GM18508 (cell line): ENCODE results near the gene USO1.
"Not testable (repeated sequence)": the region's sequence is repeated elsewhere in the genome, so short reads cannot be mapped to it uniquely, and the experiment has no call there.

Source experiments
- ATAC-seq: cut with Tn5 transposase; IDR thresholded peaks from one replicate; pipeline ENCODE4 v1.9.1; 2021; ENCODE audit warnings: moderate number of reproducible peaks; ENCODE audit not compliant: insufficient read depth, unreplicated experiment

The USO1 gene

DNA sequence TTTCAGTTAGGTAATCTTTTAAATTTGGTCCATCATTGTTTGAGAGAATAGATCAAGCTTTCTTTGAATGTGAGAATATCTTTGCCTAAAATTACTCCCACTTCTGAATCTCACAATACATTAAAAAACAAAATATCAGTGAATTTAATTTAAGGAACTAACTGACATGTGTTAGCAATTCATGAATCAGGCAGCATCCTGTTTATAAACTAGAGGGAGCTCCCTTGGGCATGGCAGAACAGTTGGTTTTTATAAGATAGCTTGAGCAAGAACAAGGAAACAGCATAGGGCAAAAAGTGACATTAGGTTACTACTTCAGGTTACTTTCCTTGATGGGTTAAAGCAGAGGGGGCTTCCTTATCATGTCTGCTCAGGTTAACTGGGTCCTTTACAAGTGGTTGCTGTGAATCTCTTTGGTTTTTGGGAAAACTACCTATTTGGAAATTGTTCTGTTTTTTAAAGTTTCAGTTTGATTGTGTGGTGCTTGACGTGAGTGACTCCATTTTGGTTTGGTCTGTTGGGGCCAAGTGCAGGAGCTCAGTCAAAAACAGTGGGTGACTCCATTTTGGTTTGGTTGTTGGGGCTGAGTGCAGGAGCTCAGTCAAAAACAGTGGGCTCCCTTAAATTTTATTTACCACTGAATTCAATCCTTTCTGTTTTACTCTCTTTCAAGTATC, 109.9 kb downstream of the USO1 start:
- no peak for ATAC-seq

DNA sequence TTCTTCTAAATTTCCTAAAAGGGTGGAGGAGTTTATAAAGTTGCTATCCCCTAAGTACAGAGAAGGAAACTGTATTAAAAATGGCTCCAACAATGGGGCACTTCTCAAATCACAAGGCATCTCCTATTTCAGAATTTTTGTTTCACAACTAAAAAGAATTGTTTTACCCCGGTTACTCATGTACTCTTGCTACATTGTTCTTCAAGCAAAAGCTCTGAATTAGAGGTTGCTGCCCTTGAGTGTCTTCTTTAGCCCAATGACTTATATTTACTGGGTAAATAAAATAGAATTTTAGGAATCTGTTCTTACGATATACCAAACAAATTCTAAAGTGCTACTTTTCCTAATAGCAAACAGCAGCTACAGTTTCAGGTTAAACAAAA, 110.4 kb downstream of the USO1 start:
- ATAC-seq: no peak

DNA sequence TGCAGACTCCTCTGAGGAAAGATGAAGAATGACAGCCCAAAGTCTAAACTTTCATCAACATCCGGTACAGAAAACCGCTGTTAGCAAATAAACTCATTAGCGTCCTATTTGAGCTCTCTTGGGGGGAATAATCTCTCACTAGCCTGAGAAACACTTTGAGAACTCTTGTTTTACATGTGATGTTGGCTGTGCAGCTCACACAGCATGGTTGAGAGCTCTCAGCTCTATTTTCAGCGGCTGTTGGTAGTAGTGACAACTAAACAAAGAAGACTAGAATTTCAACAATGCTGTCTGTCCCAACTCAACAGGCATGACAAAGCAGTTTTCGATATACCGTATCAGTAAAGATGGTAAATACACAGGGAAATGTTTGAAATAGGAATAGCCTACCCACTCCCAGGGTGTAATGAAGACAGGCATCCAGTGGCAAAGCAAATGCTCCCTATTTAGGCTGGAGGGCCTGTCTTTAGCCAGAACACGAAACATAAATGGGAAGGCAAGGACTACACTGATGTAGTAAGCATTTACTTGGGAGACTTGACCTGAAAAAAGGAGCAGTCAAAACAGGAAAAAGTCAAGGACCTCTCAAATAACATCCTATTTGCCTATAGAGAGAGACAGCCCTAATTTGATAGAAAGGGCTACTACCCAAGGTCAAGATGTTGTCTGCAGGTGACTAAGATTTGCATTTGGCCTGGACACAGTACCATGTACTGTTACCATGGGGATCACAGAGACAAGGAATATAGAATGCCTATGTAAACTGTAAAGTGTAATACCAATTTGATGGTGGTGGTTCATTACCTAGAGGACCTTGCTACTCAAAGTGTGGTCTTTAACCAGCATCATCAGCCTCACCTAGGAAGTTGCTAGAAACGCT, 117.5 kb downstream of the USO1 start:
- ATAC-seq: no peak

DNA sequence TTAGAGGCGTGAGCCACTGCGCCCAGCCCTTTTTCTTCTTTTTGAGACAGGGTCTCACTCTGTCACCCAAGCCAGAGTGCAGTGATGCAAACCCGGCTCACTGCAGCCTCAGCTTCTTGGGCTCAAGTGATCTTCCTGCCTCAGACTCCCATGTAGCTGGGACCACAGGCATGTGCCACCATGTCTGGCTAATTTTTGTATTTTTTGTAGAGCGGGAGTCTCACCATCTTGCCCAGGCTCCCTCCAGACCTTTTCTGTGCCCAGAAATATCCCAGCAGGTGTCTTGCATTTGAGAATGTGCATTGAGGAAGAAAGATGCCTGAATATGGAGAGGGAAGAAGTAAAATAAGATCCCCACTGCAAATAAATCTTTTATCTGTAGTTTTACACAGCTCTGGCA, 119.2 kb downstream of the USO1 start:
- ATAC-seq: no peak

GRCh38 chr4:75844151-75844662, 119.8 kb downstream of the USO1 start:
- no peak for ATAC-seq

DNA sequence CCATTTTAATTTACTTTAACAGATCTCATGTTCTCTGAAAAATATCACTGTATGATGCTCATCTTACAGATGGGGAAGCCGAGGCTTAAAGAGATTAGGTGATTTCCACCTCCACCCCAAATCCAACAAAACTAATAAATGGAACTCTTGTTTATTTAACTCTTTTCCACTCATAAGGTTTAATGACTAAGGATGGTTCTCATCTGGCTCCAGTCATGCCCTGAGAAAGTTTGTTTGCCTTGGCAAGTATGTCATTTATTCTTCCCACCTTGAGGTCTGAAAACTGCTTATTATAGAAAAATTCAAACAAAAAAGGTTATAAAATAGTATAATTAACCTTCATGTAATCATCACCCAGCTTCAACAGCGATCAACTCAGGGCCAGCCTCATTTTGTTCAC, 121.6 kb downstream of the USO1 start:
- ATAC-seq: no peak

DNA sequence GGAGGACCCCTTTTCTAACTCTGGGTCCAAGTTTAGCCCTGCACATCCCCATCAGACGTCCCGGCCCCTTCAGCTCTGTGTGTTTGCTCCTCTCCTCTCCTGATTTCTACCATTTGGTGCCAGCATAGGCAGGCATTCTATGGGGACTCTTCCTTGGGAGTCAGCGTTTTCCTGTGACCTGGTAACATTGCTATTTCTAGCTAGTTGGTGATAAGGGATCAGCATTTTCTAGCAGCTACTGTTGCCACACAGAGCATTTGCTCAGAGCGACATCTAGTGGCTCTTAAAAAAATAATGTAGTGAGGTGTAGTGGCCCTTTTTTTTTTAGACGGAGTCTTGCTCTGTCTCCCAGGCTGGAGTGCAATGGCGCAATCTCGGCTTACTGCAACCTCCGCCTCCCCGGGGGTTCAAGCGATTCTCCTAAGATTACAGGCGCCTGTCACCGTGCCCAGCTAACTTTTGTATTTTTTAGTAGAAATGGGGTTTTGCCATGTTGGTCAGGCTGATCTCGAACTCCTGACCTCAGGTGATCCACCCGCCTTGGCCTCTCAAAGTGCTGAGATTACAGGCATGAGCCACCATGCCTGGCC, 123.9 kb downstream of the USO1 start:
- not testable (repeated sequence) for ATAC-seq

DNA sequence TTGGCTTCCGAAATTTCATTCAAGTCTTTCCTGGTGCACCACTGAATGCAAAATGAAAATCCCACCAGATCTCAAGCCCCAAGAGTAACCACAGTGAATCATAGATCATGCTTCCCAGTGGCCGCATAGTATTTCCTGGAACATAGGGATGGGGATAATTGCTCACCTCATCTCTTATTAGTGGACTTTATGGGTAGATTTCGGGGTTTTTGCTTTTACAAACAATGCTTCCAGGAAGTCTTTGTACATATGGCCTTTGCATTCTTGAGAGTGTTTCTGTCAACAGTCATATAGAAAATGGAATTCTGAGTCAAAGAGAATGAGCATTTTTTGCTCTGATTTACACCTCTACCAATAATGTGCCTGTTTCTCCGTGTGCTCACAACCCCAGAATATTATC, 124.5 kb downstream of the USO1 start:
- no peak for ATAC-seq

GRCh38 chr4:75849461-75849860, 125.1 kb downstream of the USO1 start:
- ATAC-seq: no peak

- no peak for ATAC-seq
These were observed 134.3 kb downstream of the USO1 start for GRCh38 chr4:75858721-75859120.

GRCh38 chr4:75860606-75861005, 136.2 kb downstream of the USO1 start:
- no peak for ATAC-seq
